C4-2B (cell line): Measurements from ENCODE around the gene MUC15.

ENCODE experiments used
- CTCF ChIP-seq: fragments of 450-650 bp; conservative IDR thresholded peaks from 2 replicates; pipeline ENCODE4 v1.5.1; 2017; ENCODE audit warnings: mild to moderate bottlenecking
- ZFX ChIP-seq: fragments of 450-650 bp; IDR thresholded peaks from 2 replicates; pipeline ENCODE4 v1.6.1; 2017

GRCh38 chr11:26572770-26573402 is 823 bp upstream of the MUC15 start:
- TF ChIP-seq CTCF (no peak), ZFX (no peak)
